Esophagus squamous epithelium (tissue), 4 donors: Measurements from ENCODE around the gene FIBP.

Experiments
- POLR2A ChIP-seq, 4 donors: fragments of 450-650 bp; IDR thresholded peaks; one replicate each; pipeline ENCODE4 v1.6.1; 2017; ENCODE audit warnings: antibody characterized with exemption in 4 of 4, mild to moderate bottlenecking in 4 of 4, moderate library complexity in 3 of 4
- TF ChIP-seq, protein P1 (sequence below), 6 experiments: fragments of 450-650 bp in 4 of 6; fragments of 200-600 bp in 2 of 6; sonication (generic) in 2 of 6; IDR thresholded peaks; one replicate each; pipeline ENCODE4 v1.5.1; 2016 to 2019; ENCODE audit warnings: antibody characterized with exemption in 6 of 6, mild to moderate bottlenecking in 4 of 6, moderate library complexity in 4 of 6

- TF ChIP-seq POLR2A (IDR thresholded peaks at IDR 0.05) = no peak
- TF ChIP-seq, protein P1, sequence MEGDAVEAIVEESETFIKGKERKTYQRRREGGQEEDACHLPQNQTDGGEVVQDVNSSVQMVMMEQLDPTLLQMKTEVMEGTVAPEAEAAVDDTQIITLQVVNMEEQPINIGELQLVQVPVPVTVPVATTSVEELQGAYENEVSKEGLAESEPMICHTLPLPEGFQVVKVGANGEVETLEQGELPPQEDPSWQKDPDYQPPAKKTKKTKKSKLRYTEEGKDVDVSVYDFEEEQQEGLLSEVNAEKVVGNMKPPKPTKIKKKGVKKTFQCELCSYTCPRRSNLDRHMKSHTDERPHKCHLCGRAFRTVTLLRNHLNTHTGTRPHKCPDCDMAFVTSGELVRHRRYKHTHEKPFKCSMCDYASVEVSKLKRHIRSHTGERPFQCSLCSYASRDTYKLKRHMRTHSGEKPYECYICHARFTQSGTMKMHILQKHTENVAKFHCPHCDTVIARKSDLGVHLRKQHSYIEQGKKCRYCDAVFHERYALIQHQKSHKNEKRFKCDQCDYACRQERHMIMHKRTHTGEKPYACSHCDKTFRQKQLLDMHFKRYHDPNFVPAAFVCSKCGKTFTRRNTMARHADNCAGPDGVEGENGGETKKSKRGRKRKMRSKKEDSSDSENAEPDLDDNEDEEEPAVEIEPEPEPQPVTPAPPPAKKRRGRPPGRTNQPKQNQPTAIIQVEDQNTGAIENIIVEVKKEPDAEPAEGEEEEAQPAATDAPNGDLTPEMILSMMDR (IDR thresholded peaks at IDR 0.05) = no peak
Measured at GRCh38 chr11:65853246-65853979, 34.9 kb downstream of the FIBP start.
